Adipocyte (in vitro differentiated cells): ENCODE results near the gene UBE2C.
A peak's percentile ranks its signal among the peaks of the same experiment; 100 is the strongest.
"Not testable (repeated sequence)": the region's sequence is repeated elsewhere in the genome, so short reads cannot be mapped to it uniquely, and the experiment has no call there.

Experiments
- DNase-seq: peaks from one replicate; pipeline ENCODE4 v3.0.0-alpha.2; 2015; ENCODE audit warnings: low read depth
- H3K27me3 ChIP-seq: replicated peaks from 2 replicates; pipeline ENCODE4 v1.7.0; 2013; ENCODE audit warnings: mild to moderate bottlenecking, low read length, moderate library complexity; ENCODE audit not compliant: control insufficient read depth, insufficient read depth
- H3K36me3 ChIP-seq: 2 replicates; pipeline ENCODE4 v1.7.0; 2013; ENCODE audit warnings: low read length, mild to moderate bottlenecking, moderate library complexity; ENCODE audit not compliant: control insufficient read depth, insufficient read depth, severe bottlenecking
- H3K4me1 ChIP-seq: 2 replicates; pipeline ENCODE4 v1.7.0; 2013; ENCODE audit warnings: mild to moderate bottlenecking, low read length, moderate library complexity; ENCODE audit not compliant: control insufficient read depth, insufficient read depth
- H3K4me3 ChIP-seq: 2 replicates; pipeline ENCODE4 v1.7.0; 2013; ENCODE audit warnings: mild to moderate bottlenecking, low read length, moderate library complexity
- H3K9ac ChIP-seq: 2 replicates; pipeline ENCODE4 v1.7.0; 2013; ENCODE audit warnings: mild to moderate bottlenecking, low read length, moderate library complexity
- H3K9me3 ChIP-seq: 2 replicates; pipeline ENCODE4 v1.7.0; 2013; ENCODE audit warnings: mild to moderate bottlenecking, low read length, moderate library complexity; ENCODE audit not compliant: control insufficient read depth

The UBE2C gene

DNA sequence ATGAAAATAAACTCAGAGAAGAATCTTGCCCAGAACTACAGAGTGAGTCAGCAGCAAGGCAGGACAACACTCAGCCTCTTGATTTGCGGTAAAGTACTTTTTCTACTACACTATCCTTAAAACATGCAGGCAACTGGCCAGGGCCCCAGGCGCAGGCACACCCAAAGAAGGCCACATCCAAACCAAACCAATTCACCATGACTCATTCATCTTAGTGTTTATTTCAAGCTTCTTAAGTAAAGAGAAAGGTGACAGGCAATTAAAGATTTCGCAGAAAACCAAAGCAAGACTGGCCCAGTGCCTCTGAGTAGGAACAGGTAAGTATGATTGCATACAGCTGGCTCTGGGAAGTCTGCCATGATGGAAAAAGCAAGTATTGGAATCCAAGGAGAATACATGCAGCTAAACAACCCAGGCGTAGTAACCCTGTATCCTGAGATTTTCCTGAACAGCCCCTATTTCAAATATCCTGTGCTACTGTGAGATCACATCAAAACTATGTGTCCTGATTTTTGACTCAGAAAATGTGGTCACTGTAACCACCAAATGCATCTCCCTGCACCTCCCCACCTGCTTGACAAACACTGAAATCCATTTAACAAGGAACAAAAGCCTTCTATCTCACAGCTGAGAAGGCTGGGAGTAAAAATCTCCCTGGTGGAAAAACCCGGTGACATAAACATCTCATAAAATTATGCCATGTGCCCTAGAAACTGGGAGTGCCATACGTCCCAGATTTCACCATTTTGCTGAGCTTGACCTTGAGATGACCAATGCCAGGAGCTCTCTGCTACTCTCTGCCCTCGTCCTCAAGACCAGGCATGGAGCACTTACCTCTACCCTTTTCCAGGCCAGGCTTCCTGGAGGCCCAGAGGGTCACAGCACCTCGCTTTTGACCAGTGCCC, 33.2 kb upstream of the UBE2C start:
- H3K4me1 ChIP-seq: peaks cover 40% of the 10 kb centered on the region
- peak overlapping the region; percentile 2 for H3K4me3 ChIP-seq
- H3K9me3 ChIP-seq: no peaks in the 10 kb centered on the region
- H3K9ac ChIP-seq: peak overlapping the region; percentile 28
- no peaks in the 10 kb centered on the region for H3K36me3 ChIP-seq
- DNase-seq: peak; percentile 98
- H3K27me3 ChIP-seq: no peaks in the 10 kb centered on the region

- Histone ChIP-seq H3K4me1 (peaks cover 40% of the 10 kb centered on the region), H3K9me3 (no peaks in the 10 kb centered on the region), H3K36me3 (no peaks in the 10 kb centered on the region), H3K4me3 (no peak overlapping the region), H3K27me3 (no peaks in the 10 kb centered on the region), H3K9ac (peak overlapping the region; percentile 37)
- DNase-seq: peak; percentile 13
Observed at GRCh38 chr20:45780159-45780558, 32.3 kb upstream of the UBE2C start.

DNA sequence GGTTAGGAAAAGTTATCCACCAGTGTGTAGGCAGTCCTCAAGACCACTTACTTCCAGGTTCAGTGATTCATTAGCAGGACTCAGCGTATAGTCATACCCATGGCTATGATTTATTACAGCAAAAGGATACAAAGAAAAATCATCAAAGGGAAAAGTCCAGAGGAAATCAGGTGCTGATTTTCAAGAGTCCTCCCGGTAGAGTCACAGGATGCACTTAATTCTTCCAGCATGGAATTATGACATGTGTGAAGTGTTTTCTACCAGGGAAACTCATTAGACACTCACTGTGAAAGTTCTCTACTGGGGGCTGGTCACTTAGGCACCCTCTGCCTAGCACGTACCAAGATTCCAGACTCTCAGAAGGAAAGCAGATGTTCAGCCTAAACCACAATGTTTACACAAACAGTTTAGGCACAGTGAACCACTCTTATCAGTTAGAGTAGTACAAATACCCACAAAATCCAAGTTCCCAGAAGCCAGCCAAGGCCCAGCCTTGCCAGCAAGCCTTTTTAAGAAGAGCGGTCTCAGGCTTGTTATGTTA, 31.0 kb upstream of the UBE2C start:
- H3K4me3 ChIP-seq: no peak overlapping the region
- peak overlapping the region; percentile 7 for H3K9ac ChIP-seq
- H3K36me3 ChIP-seq: no peaks in the 10 kb centered on the region
- no peaks in the 10 kb centered on the region for H3K27me3 ChIP-seq
- H3K4me1 ChIP-seq: peaks cover 40% of the 10 kb centered on the region
- peak; percentile 82 for DNase-seq
- H3K9me3 ChIP-seq: no peaks in the 10 kb centered on the region

DNA sequence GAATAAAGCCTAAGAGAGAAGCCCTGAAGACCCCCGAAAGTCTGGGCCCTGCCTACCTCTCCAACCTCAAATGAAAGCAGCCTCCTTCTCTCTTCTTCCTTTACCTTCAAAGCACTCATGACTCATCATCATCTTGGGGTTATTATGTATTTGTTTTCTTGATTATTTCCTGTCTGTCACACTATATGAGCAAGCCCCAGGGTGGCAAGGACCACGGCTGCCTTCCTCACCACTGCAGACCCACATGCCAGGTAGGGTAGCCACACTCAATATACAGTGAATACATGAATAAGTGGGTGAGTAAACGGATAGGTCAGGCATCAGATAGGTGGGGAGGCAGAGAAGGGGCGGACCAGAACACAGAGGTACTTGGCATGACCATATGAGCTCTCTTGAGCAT, 29.6 kb upstream of the UBE2C start:
- no peak for DNase-seq
- H3K36me3 ChIP-seq: no peaks in the 10 kb centered on the region
- no peak overlapping the region for H3K9ac ChIP-seq
- H3K27me3 ChIP-seq: no peaks in the 10 kb centered on the region
- no peaks in the 10 kb centered on the region for H3K9me3 ChIP-seq
- peaks cover 38% of the 10 kb centered on the region for H3K4me1 ChIP-seq
- H3K4me3 ChIP-seq: no peak overlapping the region

- Histone ChIP-seq H3K4me1 (peaks cover 31% of the 10 kb centered on the region), H3K4me3 (no peak overlapping the region), H3K36me3 (no peaks in the 10 kb centered on the region), H3K9ac (no peak overlapping the region), H3K9me3 (no peaks in the 10 kb centered on the region), H3K27me3 (no peaks in the 10 kb centered on the region)
- DNase-seq: no peak
Observed at GRCh38 chr20:45783656-45784294, 28.7 kb upstream of the UBE2C start.

- Histone ChIP-seq H3K9ac (no peak overlapping the region), H3K36me3 (no peaks in the 10 kb centered on the region), H3K4me3 (no peak overlapping the region), H3K4me1 (peaks cover 7% of the 10 kb centered on the region), H3K9me3 (no peaks in the 10 kb centered on the region), H3K27me3 (no peaks in the 10 kb centered on the region)
- DNase-seq: no peak
Observed at GRCh38 chr20:45788351-45788750, 24.1 kb upstream of the UBE2C start.

DNA sequence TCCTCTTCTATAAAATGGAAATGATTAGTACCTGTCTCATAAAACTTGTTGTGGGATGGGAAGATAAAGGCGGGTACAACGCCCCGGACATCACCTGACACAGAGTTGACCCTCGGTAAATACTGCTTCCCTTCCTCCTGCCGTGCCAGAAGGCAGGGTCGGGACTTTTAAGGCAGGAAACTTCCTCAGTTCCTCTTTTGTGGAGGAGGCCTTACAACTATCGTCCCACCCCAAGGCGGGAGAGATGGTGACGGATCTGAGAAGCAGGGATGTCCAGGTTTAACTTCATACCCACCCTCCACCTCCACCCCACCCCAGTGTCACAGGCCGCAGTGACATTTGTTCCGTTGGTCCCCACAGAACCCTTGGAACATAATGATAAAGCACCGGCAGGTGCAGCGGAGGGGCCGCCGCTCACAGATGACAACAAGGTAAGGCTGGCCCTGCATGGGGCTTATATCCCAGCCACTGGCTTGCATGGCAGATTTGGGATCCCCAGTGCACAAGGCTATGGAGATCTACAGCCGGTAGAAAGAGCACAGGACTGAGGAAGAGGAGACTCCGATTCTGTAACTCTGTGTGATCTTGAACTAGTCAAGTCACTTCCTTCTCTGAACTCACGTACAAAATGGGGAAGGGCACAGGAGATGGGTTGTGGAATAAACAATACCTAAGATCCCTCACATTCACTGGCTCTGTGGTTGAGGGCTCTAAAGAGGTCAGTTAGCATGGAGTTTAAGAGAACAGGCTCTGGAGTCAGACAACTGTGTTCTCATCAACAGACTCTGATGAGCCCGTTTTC, 19.9 kb upstream of the UBE2C start:
- Histone ChIP-seq H3K27me3 (no peaks in the 10 kb centered on the region), H3K36me3 (peaks cover 32% of the 10 kb centered on the region), H3K9me3 (no peaks in the 10 kb centered on the region), H3K4me3 (peak overlapping the region; percentile 94), H3K9ac (peak overlapping the region; percentile 97), H3K4me1 (peaks cover 7% of the 10 kb centered on the region)
- DNase-seq: no peak

- DNase-seq: no peak
- no peak overlapping the region for H3K9ac ChIP-seq
- no peak overlapping the region for H3K4me3 ChIP-seq
- no peaks in the 10 kb centered on the region for H3K9me3 ChIP-seq
- H3K27me3 ChIP-seq: no peaks in the 10 kb centered on the region
- peaks cover 39% of the 10 kb centered on the region for H3K36me3 ChIP-seq
- peaks cover 7% of the 10 kb centered on the region for H3K4me1 ChIP-seq
Observed at GRCh38 chr20:45796337-45797065, 15.9 kb upstream of the UBE2C start.

- H3K9me3 ChIP-seq, H3K9ac ChIP-seq, H3K27me3 ChIP-seq, H3K4me3 ChIP-seq, DNase-seq, H3K4me1 ChIP-seq: not testable (repeated sequence)
- peaks cover 49% of the 10 kb centered on the region for H3K36me3 ChIP-seq
Observed at GRCh38 chr20:45797510-45797909, 14.9 kb upstream of the UBE2C start.

- not testable (repeated sequence) for DNase-seq, H3K4me3 ChIP-seq, H3K9me3 ChIP-seq, H3K27me3 ChIP-seq, H3K4me1 ChIP-seq, H3K9ac ChIP-seq
- H3K36me3 ChIP-seq: peaks cover 54% of the 10 kb centered on the region
Observed at GRCh38 chr20:45797955-45798354, 14.5 kb upstream of the UBE2C start.
